Progenitor cell of endocrine pancreas (in vitro differentiated cells): ENCODE data around the gene ABCA1. TPM values are rescaled to one million over a fixed set of nuclear protein-coding genes. Genes with fewer than 3 reads are reported as not detected.

Experiments
- DNase-seq: peaks from one replicate; pipeline ENCODE4 v3.0.0; 2021; ENCODE audit warnings: low spot score; ENCODE audit not compliant: unreplicated experiment
- H3K27ac Mint-ChIP-seq: 2 replicates; pipeline ENCODE4 v1.8.0; 2021; ENCODE audit warnings: mild to moderate bottlenecking, moderate library complexity, mixed read lengths
- H3K27me3 Mint-ChIP-seq: 2 replicates; pipeline ENCODE4 v1.8.0; 2021; ENCODE audit warnings: mixed read lengths
- H3K36me3 Mint-ChIP-seq: 2 replicates; pipeline ENCODE4 v1.8.0; 2022; ENCODE audit warnings: mixed read lengths; ENCODE audit not compliant: insufficient read depth
- H3K4me1 Mint-ChIP-seq: 2 replicates; pipeline ENCODE4 v1.8.0; 2021; ENCODE audit warnings: low read depth, mixed read lengths
- H3K4me3 Mint-ChIP-seq: 2 replicates; pipeline ENCODE4 v1.8.0; 2021; ENCODE audit warnings: low read depth, mild to moderate bottlenecking, moderate library complexity, mixed read lengths
- H3K9me3 Mint-ChIP-seq: 2 replicates; pipeline ENCODE4 v1.8.0; 2021; ENCODE audit warnings: low read depth, mixed read lengths
- CTCF ChIP-seq: fragments of 200-600 bp; sonication (generic); IDR thresholded peaks from one replicate; pipeline ENCODE4 v1.5.0; 2021; ENCODE audit warnings: antibody characterized with exemption, mild to moderate bottlenecking; ENCODE audit not compliant: unreplicated experiment
- total RNA-seq: library from RNA; stranded (reverse); gene quantifications from 2 replicates; pipeline ENCODE4 v1.2.1, GENCODE V29; 2021

The ABCA1 gene
- total RNA-seq, 1 donor from 2014 or later, result 41.1 TPM

- peaks cover 2% of the 10 kb centered on the region for H3K36me3 Mint-ChIP-seq
- H3K27ac Mint-ChIP-seq, result no peak overlapping the region
- no peaks in the 10 kb centered on the region for H3K4me1 Mint-ChIP-seq
- H3K27me3 Mint-ChIP-seq, result no peaks in the 10 kb centered on the region
- H3K4me3 Mint-ChIP-seq, result no peak overlapping the region
- TF ChIP-seq CTCF, result no peak
- H3K9me3 Mint-ChIP-seq, result no peaks in the 10 kb centered on the region
- DNase-seq, result no peak
Observed at GRCh38 chr9:104776797-104777196, 151.2 kb downstream of the ABCA1 start.

- Mint-ChIP-seq H3K27me3 (no peaks in the 10 kb centered on the region), H3K4me3 (no peak overlapping the region), H3K4me1 (no peaks in the 10 kb centered on the region), H3K36me3 (peaks cover 7% of the 10 kb centered on the region), H3K9me3 (peaks cover 2% of the 10 kb centered on the region), H3K27ac (no peak overlapping the region)
- no peak for TF ChIP-seq CTCF
- DNase-seq, result no peak
Observed at GRCh38 chr9:104775976-104776375, 152.0 kb downstream of the ABCA1 start.

- DNase-seq, result no peak
- Mint-ChIP-seq H3K36me3 (peaks cover 8% of the 10 kb centered on the region), H3K4me1 (no peaks in the 10 kb centered on the region), H3K9me3 (peaks cover 2% of the 10 kb centered on the region), H3K27ac (no peak overlapping the region), H3K27me3 (no peaks in the 10 kb centered on the region), H3K4me3 (no peak overlapping the region)
- TF ChIP-seq CTCF, result no peak
Observed at GRCh38 chr9:104775574-104775936, 152.4 kb downstream of the ABCA1 start.

- no peaks in the 10 kb centered on the region for H3K4me1 Mint-ChIP-seq
- peaks cover 2% of the 10 kb centered on the region for H3K9me3 Mint-ChIP-seq
- no peak for DNase-seq
- no peaks in the 10 kb centered on the region for H3K27me3 Mint-ChIP-seq
- H3K4me3 Mint-ChIP-seq, result no peak overlapping the region
- peaks cover 8% of the 10 kb centered on the region for H3K36me3 Mint-ChIP-seq
- TF ChIP-seq CTCF, result no peak
- no peak overlapping the region for H3K27ac Mint-ChIP-seq
Observed at GRCh38 chr9:104774831-104775573, 153.0 kb downstream of the ABCA1 start.

- no peak overlapping the region for H3K4me3 Mint-ChIP-seq
- H3K9me3 Mint-ChIP-seq, result peaks cover 2% of the 10 kb centered on the region
- peaks cover 8% of the 10 kb centered on the region for H3K36me3 Mint-ChIP-seq
- no peak overlapping the region for H3K27ac Mint-ChIP-seq
- H3K4me1 Mint-ChIP-seq, result no peaks in the 10 kb centered on the region
- DNase-seq, result no peak
- H3K27me3 Mint-ChIP-seq, result no peaks in the 10 kb centered on the region
- TF ChIP-seq CTCF, result no peak
Observed at GRCh38 chr9:104774132-104774531, 153.8 kb downstream of the ABCA1 start.
